Amniotic epithelial cell (primary cell): Measurements from ENCODE around the gene TBPL1.
A peak's percentile ranks its signal among the peaks of the same experiment; 100 is the strongest.

Experiments used
- DNase-seq: peaks from one replicate; pipeline ENCODE4 v3.0.0-alpha.2; 2010; ENCODE audit warnings: low read depth

TBPL1 gene

DNA sequence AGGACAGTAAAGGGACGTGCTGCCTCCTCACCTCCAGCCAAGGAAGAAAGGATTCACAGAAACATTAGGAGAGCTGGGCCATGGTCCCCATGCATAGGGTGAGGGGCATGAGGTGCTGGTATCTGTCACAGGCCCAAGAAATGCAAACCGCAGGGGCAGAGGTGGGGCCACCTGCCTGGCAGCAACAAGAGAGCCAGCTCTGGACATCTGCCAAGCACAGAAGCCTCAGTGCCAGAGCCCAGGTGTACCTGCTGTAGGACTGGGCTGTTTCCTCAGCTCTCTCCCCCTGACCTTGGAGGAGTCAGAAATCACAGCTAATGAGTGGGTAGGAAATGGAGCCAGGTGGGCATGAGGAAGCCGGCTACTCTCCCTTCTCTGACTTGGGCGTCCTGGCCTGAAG lies 54.1 kb downstream of the TBPL1 start:
- DNase-seq = no peak

DNA sequence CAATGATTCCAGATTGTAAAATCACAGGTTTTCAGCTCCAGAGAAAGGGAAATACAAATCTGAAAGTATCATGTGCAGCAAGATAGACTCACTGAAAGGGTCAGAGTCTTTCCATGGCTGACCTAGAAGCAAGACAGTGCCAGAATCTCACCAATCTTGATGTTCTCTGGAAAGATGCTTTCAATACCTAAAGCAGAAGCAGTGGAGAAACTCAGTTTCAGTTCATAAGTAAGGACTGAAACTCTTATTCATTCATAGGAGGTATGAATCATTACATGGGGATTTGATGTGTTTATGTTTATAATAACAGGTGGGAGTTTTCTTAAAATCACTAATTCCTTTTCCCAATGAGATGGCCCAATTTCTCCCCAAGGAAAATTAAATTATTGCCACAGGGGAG lies 56.9 kb downstream of the TBPL1 start:
- DNase-seq = no peak

DNA sequence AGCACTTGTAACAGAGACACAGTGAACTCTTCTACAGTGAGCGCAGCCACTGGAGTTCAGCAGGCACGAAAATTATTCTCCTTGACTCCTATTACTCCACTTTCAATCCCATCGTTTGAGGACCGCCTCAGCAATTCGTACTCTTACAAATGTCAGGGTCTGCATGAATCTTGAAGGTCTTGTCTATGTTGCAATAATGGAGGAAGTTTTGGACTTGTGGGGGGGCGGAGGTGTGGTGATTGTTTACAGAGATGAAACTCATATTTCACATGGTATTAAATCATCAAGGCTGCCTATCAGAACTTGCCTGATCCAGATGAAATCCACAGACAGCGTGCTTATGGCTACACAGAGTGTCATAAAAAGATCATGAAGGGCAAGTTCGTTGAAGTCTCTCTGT lies 57.4 kb downstream of the TBPL1 start:
- DNase-seq = no peak

DNA sequence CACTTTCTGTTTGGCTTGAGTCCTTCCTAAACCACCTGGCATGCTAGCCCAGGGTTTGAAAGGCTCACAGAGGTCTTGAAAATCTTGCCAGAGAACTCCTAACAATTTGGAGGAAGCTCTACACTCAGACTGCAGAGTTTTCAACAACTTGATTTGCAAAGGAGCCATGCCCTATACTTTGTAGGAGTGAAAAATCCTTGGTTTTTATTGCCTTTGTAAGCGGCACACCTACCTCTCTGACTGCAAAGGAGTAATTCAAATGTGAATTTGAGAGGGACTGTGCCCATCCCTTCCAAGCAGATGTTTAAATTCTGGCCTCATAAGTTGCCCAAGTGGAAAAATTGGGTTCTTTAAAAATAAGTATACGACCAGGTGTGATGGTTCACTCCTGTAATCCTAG lies 58.0 kb downstream of the TBPL1 start:
- DNase-seq = no peak

DNA sequence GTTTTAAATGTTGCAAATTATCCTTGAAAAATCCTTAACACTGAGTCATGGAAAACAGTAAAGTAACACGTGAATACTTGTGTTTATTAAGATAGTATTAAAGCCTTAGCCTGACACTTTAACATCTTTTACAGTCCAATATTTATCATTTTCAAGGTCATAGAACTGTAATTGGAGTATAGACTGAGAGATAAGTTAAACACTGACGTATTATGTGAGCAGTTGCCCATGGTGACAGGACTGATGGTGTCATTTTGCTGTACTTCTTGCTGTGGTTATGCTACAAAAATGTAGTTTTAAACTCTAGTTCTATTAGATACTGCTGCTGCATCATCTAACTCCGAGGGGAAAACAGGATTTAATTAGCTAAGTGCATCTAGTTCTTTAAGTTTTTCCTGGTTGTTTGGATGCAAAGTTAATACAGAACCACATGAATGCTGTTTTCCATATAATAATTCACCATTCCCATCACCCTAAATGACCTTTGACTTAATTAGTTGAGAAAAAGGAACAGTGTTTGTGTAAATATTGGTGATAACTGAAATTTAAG lies 61.6 kb downstream of the TBPL1 start:
- DNase-seq = peak; percentile 45

DNA sequence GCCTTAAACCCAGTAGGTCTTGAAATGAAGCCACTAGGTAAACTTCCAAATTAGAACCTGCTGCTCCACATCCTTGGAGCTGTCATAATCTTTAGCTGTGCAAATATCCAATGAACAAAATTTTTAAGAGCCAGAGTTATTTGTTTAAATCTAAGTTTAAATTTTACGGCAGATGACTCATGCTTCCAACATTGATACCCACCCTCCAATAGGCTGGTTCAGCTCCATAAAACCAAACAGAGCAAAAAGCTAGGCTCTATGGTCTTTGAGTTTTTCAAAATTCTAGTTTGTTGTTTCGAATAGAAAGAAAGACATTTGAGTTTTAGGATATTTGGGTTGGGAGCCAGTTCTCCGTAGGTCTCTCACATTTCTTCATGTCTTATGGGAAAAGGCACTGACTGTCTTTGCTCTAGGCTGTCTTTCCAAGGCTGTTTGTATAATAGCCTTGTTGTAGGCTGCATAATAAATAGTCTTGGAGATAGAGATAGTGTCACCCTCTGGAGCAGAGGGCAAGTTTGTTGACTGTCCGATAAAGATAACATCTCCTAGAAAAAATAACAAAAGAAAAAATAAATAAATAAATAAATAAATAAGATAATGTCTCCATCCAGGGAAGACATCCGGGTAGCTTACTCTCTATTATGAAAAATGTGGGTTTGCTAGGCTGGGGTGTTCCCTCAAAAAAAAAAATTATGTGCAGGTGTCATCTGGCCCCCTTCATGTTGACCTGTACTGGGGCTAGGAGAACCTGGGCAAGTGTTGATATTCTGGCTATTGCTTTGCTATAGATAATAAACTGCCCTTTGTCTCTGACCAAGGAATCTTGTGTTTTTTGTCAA lies 62.9 kb downstream of the TBPL1 start:
- DNase-seq = no peak

DNA sequence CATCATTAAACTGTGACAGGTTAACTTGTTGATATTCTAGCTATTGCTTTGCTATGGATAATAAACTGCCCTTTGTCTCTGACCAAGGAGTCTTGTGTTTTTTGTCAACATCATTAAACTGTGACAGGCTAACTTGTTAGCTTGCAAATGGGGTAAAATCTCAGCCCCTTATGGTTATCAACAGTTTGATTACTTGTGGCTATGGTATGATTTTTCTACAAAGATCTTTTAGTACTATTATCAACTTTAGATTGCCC lies 63.5 kb downstream of the TBPL1 start:
- DNase-seq = no peak

DNA sequence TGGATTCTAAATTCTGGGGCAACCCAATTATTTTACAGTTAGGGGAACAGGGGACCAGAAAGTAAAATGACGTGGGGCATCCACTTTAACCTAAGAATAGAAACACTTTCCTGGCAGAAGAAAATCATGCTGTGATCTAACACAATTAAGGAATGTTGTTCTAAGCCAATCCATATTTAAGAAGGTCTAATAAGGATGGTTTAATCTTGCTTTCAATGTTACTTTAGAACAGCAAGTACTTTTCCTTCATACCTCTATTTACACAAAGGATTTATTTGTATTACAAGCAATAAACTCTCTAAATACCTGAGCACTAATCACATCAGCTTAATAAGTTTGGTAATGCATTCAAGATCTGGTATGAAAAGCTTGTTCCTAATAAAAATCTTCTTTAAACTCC lies 67.0 kb downstream of the TBPL1 start:
- DNase-seq = no peak

DNA sequence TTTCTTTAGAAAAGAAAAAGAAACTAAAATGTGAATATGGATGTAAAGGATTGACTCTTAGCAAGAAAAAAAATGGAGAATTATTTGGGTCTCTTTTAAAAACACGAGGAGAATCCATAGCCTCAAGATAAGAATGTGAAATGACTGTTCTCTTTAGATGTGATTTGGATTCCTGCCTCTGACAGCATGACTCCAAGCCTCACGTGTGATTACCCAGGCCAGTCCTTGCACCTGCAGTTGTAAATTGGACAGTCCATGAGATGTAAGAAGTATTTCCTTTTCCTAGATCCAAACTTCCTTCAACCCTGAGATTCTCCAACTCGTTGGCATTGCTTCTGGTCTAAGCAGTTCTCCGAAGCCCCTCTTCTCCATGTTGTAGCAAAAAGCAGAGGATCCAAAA lies 67.5 kb downstream of the TBPL1 start:
- no peak for DNase-seq

DNA sequence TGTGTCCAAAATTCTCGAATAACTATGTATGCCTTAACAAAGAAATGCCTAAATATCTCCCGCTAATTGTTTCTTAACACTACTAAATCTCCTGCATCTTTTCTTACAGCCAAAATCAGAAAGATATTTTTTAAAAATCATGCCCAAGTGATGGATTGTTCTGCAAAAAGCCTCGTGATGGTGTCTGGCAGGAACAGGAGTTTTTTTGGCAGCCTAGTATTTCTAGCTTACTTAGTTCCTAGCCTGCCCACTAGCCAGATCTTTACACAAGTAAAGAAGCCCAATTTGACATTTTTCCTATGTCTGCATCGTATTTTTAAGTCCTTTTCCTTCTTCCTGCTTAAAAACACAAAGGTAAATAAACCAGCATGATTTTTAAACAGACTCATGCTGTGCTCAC lies 67.9 kb downstream of the TBPL1 start:
- DNase-seq = no peak

DNA sequence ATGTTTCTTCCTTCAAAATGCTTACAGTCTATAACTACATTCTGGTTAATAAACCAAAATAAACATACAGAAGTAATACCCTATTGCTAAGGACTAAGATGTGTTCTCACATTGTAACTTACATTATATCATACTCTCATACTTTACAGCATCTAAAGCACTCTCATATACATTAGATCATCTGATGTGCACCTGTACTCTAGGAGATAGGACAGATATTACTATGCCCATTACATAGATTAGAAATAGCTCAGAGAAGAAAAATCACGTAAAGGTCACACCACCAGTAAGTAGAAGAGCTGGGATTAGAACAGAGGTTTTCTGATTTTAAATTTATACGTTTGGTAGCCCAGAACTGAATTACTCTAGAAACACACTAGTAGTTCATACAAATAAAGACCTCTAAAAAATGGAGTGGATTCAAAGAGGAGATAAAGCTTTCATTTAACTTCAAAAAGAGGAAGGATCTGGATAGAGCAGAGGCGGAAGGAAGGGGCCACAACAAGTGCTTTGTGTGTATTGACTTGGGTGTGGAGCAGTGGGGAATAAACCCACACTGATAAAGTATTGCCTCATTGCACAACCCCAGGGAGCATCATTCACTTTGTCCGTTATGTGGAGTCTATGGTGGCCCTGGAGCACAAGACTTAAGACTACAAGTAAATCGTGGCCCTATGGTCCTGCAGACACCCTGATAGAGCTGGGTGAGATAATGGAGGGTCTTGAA lies 68.5 kb downstream of the TBPL1 start:
- no peak for DNase-seq

DNA sequence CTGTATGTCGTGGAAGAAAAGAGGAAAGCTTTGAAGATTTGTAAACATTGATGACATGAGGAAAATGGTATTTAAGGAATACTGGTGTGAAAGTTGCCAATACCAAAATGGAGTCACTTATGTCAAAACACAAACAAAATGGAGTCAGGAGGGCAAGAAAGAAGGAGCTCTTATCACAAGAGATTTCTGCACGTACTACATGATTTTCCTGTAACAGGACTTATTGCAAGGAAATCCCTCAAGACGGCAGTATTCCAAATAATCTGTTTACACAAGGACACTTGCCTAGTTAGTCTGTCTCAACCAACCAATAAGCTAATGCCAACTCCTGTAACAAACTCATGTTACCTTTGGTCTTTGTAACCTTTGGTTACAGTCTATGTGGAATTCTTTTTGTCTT lies 69.6 kb downstream of the TBPL1 start:
- DNase-seq = no peak

DNA sequence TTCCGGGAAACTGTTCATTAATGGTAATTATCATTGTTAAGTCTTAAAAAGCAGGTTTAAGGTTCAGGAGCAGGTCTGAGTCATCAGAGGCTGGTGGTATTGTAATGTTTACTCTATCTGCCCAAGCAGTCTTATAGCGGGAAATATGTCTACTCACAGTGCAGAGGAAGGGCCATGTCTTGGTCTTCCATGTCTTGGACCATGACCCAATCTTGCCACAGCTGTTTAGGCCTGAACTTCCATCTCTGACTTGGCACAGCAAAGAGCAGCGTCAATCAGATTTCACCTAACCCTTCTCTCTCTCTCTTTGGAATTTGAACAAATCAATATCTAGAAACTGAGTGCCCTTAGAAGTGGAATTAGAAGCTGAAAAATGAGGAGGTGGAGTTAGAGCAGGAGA lies 73.6 kb downstream of the TBPL1 start:
- DNase-seq = peak; percentile 77

DNA sequence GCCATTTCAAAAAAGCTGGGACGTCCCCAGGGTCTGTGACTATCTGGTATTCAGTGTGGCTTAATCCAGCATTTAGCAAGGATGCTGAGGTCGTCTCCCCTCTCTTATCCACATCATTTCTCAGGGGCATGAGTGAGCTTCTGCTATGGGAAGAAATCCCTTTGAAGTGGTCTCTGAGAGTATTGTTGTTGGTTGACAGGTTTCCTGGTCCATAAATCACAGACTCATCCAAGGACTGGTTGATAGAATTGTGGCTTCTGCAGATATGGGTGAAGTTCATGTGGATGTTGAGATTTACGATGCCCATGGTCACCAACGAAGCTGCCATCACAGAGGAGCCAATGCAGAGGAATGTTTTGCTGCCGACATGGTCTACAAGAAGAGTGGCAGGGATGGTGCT lies 75.4 kb downstream of the TBPL1 start:
- DNase-seq = no peak

DNA sequence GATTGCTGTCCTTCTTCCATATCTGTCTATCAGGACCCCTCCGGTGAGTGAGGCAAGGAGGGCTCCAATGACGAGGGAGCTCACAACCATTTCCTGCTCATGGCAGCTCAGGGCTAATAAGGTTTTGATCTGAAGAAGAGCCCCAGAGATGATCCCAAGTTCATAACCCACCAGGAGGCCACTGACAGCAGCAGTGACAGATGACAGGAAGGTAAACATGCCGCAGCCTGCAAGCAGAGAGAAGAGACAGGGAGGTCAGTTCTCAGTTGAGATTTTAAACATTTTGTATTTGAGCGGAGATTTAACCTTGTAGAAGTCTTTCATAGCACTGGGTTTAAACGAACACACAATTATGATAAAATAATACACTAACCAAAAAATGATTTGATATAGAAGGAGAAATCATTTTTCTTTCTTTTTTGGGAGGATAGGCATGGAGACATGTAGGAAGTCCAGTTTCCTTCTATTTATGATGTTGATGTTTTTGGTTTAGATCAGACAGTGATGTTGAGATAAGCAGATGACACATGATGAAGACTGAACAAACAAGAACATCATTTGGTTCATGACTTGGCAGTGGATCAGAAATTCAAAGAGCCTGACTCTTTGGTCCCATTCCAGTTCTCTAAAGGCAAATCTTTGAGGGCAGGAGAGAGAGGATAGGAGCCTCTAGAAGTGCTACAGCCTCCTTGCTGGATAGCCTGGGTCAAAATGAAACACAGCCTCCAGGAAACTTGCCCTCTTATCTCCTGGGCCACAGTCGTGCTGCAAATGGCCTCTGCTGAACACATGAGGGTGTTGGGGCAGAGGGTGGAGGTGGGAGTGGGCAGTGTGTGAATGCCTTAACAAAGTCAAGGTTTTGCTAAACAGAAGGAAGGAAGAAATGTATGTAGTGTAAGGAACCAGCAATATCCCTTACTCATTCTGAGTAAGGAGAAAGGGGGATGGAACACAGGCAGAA lies 76.8 kb downstream of the TBPL1 start:
- DNase-seq = peak; percentile 98

DNA sequence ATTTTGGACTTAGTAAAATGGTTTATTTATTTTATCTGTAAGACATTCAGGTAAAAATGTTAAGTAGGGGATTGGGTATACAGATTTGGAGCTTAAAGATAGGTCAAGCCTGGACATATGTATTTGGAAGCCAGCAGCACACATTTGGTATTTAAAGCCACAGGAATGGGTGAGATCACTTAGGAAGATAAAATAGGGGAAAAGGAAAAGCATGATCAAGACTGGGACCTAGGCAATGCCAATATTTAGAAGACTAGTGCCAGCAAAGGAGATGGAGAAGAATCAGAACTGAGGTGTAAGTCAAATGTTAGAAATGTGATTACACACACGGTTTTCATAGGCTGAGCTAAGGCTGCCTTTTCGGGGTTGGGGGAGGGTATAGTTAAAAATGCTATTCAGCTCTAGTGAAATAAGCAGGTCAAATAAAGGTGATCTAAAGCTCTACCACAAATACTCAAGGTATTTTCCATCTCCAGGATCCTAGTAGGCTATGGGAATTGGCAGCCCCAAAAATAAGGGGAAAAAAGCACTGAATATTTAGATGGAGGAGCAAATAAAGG lies 78.8 kb downstream of the TBPL1 start:
- peak; percentile 65 for DNase-seq

DNA sequence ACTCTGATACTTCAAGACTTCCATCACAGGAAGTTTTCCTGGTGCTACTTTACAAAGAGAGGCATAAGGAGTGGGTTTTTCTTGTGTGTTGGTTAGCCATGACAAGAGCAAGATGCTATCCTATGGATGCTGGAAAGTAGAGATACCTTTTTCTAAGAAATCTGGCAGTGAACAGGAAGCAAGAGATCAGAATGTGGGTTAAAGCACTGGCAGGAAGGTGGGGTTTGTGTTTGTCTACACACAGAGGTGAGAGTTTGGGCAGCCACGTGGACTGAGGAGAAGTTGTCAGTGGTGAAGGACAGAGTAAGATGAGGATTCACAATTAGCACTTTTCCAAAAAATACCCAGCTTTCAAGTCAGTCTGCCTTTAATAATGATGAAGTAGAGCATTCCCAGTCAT lies 81.5 kb downstream of the TBPL1 start:
- no peak for DNase-seq

DNA sequence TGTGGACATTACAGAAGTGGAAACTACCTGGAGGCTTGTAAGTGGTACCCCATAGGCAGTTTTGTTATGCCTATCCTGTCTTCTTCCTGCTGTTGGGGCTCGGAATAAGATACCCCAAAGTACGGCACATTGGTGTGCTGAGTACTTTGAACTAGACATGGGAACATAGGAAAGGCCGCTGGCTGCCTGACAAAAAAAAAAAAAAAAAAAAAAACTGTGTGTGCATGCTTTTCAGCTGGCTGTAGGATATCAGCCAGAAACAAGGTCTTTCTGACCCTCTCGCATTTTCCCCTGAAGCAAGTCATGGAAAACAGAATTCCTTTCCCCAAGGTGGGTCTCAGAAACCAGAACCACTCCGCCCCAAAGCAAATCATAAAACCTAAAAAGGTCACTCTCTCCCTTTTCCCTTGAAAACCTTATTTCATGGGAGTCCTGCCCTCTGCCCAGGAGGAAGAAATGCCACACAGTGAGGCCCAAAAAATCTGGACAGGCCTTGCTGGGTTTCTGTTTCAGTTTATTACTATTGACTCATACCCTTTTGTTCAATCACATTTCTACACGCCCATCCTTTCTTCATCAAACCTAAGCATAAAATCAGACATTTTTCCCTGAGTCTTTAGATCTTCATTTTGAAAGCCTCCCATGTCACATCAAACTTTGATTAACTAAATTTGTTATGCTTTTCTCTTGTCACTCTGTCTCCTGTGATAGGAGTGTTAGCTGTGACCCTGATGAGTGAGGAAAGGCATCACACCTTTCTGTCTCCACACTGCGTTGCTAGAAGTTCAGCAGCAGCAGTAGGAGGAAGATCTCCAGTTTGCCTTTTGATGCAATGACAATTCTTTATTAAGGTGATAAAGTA lies 82.2 kb downstream of the TBPL1 start:
- DNase-seq = no peak

DNA sequence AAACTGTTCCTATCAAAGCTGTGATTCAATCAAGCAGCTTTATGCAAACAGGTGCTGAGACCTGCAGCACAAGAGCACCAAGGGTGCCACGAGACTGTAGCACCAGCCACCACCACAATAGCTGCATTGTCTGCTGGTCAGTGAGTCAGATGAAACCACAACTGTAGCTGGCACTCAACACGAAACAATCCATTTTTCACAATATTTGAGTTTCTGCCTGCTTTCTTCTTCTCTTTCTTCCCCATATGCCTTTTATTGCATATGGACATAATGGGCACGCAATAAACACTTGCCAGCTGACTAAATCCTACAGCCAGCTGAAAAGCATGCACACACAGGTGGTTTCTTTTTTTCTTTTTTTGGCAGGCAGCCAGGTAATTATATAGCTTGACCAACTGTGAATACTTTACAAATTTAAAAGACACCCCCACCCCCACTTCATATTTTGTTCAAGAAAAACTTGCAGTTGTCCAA lies 82.8 kb downstream of the TBPL1 start:
- peak; percentile 73 for DNase-seq

DNA sequence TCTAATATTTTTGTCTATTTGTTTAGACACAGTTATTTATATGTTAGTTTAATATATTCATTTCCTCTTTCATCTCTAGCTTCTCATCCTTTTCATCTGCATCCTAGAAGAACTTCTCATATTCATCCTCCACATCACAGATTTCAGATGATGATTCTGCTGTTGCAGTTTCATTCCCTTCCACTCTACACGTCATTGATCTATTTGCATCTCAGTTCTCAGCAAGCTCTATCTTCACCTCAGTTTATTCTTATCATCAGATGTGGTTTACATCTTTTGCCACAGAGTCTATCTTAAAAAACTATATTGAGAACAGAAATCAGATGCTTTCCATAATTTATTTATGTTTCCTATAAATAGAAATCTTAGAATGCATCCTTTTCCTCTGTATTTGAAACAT lies 86.1 kb downstream of the TBPL1 start:
- no peak for DNase-seq
